LHCN-M2 (cell line): ENCODE data around the gene USP6NL. TPM values are rescaled to one million over a fixed set of nuclear protein-coding genes. Genes with fewer than 3 reads are reported as not detected.

Experiments used
- DNase-seq: peaks from one replicate; pipeline ENCODE4 v3.0.0-alpha.2; 2012; ENCODE audit warnings: low read depth
- total RNA-seq: library from RNA; depleted of rRNA; stranded (reverse); fragments of >200 nt; gene quantifications from 2 replicates; pipeline ENCODE4 v1.2.3, GENCODE V29; 2014

Gene USP6NL
- total RNA-seq, 1 experiment from 2014 or later: 11.4 TPM

DNA sequence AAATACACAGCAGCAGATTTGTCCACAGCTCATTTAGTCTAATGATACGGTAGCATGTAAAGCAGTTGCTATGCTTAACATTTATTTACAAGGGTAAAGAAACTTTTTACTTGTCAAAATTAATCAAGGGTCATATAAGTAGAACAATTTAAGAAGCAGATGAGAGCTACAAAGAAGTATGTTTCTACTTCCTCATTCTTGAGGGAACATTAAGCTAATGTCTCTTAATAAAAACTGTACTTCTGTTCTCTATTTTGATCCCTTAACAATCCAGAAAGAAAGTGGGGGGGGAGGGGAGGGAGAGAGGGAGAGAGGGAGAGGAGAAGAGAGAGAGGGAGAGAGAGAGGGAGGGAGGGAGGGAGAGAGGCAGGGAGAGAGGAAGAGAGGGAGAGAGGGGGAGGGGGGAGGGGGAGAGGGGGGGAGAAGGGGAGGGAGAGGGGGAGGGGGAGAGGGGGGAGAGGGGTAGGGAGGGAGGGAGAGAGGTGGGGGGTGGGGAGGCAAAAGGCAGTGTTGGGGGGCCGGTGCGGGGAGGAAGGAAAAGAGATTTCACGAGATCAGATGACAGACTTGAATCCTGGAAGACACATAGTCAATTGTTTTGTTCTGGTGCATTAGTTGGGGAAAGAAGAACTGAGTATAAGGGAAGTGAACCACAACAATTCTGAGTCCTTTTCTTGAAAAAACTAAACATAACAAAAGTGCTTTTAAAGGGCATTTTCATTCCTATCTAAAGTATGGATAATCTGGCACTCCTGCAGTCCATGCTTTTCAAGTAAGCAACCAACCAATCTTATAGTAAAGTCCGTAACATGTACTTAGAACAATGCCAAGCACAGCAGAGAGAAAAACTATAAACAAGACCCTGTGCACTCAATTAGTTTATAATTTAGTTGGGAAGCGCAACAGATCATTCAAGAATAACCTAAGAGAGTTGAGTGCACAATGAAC, 128.0 kb downstream of the USP6NL start:
- DNase-seq: no peak

DNA sequence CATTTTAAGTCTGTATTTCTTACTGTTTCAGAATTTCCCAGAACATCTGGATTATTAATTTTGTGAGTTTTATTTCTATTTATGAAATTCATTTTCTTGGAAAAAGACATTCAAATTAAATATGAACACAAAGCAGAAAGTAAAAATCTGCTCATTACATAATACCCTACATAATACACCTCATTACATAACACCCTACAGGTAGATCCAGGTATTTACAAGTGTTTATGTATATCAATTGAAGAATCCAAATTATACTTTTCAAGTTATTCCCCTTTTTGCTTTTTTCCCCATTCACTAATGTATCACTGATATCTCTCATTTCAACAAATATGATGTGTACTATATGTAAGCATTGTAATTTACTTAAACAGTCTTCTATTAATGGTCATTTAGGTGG, 129.1 kb downstream of the USP6NL start:
- no peak for DNase-seq

GRCh38 chr10:11480687-11481086, 130.8 kb downstream of the USP6NL start:
- no peak for DNase-seq

GRCh38 chr10:11479300-11479699, 132.2 kb downstream of the USP6NL start:
- DNase-seq: no peak

DNA sequence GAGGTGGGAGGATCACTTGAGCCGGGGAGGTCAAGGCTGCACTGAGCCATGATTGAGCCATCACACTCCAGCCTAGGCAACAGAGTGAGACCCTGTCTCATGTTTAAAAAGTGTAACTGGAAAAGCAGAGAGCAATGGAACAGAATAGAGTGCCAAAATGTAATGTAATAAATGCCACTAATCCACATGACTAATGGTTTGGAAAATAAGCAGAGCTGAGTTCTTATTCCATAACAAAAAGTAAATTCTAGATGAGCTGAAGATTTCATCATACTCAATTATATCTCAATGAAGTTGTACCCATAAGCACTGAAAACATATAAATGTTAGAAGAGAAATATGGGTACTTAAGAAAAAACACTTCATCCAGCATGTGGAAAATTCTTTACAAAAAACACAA, 132.6 kb downstream of the USP6NL start:
- DNase-seq: no peak

GRCh38 chr10:11475831-11476434, 135.5 kb downstream of the USP6NL start:
- DNase-seq: peak; percentile 20

DNA sequence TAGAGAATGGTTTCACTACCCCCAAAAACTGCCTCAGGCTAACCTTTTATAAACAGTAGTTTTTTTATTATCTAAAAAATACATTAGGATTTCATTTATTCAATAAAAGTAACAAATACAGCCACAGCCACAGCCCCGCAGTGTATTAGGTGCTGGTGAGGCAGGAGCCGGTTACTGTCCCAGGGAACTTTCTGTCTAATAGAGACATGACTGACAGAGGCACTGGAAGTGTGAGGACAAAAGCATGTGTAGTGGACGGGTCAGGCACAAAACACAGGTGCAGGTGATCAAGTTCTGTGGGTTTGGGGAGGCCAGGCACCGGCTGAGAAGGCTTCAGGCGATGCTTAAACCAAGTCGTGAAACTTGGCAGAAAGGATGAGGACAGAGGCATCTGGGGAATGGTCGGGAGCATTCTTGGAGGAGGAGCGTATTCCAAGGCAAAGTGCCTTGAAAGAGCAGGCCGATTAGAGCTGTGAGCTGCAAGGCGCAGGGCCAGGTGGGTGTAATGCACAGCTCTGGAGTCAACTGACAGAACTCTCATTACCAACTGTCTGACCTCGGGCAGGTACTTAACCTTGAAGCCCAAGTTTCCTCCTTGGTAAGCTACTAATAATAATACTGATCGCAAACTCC, 138.2 kb downstream of the USP6NL start:
- DNase-seq: no peak

GRCh38 chr10:11472158-11472753, 139.2 kb downstream of the USP6NL start:
- peak; percentile 47 for DNase-seq

- no peak for DNase-seq
These were observed 141.7 kb downstream of the USP6NL start for GRCh38 chr10:11469575-11470391.

- DNase-seq: peak; percentile 88
These were observed 143.2 kb downstream of the USP6NL start for GRCh38 chr10:11468126-11468742.

GRCh38 chr10:11465406-11465805, 146.0 kb downstream of the USP6NL start:
- no peak for DNase-seq

DNA sequence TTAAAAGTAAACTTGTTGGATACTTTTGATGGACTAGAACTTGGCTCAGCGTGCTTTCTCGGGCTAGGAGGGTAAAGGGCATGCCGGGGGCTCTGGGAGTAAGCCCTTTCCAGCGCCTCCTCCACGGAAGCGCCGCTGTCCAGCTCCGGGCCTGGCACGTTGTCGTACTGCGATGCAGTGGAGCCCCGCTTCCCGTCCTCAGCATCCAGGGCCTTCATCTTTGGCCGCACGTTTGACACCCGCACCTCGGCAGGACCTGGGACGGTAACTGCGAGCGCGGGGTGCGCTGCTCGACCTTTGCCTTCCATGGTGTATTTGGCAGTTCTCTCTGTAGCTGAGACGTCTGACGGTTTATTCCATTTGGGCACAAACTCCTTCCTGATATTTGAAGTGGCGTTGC, 148.3 kb downstream of the USP6NL start:
- no peak for DNase-seq

DNA sequence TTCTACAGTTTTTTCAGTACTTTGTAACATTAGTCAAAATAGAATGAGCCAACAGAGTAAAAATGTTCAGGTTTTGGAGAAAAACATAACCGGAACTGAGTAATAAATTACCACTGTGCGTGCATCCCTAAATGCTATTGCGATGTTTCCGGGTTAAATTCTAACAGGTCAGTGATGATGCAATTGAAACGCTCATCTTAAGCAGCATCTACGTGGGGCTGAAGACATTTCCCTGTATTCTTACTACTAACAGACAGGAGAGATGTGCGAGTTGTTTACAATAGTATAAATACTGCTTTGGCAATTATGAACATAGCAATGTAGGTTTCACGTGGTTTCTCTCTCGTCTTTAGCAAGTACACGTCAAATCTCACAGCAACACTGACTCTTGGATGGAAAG, 149.4 kb downstream of the USP6NL start:
- no peak for DNase-seq

GRCh38 chr10:11457336-11457735, 154.1 kb downstream of the USP6NL start:
- no peak for DNase-seq

GRCh38 chr10:11454958-11455566, 156.4 kb downstream of the USP6NL start:
- no peak for DNase-seq

DNA sequence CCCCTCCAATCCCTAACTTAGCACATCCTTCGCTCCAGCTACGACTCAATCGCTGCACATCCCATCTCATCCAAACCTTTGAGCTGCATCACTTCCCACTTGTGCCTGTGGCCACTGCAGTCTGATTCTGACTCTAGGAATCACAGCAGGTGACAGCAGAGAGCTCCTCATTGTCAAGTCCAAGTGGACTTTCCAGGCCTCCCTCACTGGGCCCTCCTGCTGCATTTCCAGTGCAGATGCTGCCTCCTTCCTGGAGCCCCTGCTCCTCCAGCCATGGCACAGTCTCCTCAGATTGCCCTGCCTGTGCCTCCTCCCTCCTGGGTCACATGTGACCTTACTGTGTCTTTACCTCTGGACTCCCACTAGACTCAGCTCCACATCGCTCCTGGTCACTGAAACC, 157.3 kb downstream of the USP6NL start:
- DNase-seq: no peak

DNA sequence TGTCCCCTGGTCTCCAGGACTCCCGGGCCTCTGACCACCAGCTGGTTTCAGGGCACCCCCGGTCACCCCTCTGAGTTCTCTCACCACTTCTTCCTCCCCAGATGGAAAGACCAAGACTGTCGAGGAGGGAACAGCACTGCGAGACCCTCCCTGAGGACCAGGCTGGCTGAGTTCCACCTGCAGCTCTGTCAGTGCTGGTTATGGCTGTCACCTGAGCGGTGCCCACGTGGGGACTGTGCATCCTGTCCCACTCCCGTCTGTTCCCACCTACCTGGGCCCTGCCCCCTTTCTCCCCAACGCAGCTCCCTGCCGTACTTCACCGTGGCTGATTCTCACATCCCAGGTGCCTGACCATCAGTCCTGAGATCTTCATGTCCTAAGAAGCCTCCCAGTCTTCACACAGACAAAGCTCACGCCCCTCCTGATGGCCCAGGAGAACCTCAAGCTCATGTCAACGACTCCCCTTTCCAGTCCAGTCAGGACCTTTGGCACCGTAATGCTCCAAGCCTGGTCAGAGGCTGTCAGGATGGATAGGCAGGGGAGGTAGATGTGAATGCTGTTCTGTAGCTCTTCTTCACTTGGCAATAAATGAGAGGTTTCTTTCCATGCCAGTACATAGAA, 159.7 kb downstream of the USP6NL start:
- DNase-seq: no peak

DNA sequence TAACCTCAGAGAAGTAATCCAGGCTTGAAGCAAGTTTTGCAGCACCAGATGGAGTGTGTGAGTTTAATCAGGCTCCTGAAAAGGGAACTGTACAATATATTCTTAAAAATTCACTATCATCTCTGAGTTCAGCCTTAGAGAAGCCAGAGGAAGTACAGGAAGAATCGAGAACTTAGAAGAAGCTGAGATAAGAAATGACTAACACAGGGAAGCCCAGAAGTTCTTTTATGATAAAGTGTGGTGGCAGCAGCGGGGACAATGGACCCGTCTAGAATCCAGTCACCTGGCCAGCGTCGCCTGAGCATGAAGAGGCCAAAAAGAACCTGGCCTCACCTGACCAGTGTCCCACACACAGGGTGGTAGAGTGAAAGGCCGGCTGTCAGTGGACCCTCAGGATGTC, 161.0 kb downstream of the USP6NL start:
- DNase-seq: no peak

GRCh38 chr10:11449761-11450160, 161.7 kb downstream of the USP6NL start:
- DNase-seq: no peak
